DND-41 (cell line): ENCODE results near the gene NTM.

ENCODE experiments used
- ATAC-seq: fragments of 200-7000 bp; cut with Tn5 transposase; 3 replicates; pipeline ENCODE4 v1.9.1; 2021; ENCODE audit warnings: low read depth; ENCODE audit not compliant: insufficient read depth
- DNase-seq: peaks from one replicate; pipeline ENCODE4 v3.0.0-alpha.2; 2020
- H2AFZ ChIP-seq: 2 replicates; pipeline ENCODE4 v1.6.0; 2012; ENCODE audit warnings: low read depth, low read length
- H3K27ac ChIP-seq: 2 replicates; pipeline ENCODE4 v1.5.1; 2012; ENCODE audit warnings: low read length, inconsistent platforms
- H3K27me3 ChIP-seq: fragments of 200-600 bp; sonication (generic); 2 replicates; pipeline ENCODE4 v1.6.0; 2012; ENCODE audit warnings: low read length, mild to moderate bottlenecking, inconsistent platforms; ENCODE audit not compliant: insufficient read depth, poor library complexity
- H3K36me3 ChIP-seq: 2 replicates; pipeline ENCODE4 v1.5.1; 2012; ENCODE audit warnings: low read length, inconsistent platforms; ENCODE audit not compliant: insufficient read depth
- H3K4me1 ChIP-seq: 2 replicates; pipeline ENCODE4 v1.5.1; 2012; ENCODE audit warnings: mild to moderate bottlenecking, low read length; ENCODE audit not compliant: insufficient read depth
- H3K4me2 ChIP-seq: 2 replicates; pipeline ENCODE4 v1.6.0; 2012; ENCODE audit warnings: mild to moderate bottlenecking, moderate library complexity, low read length, inconsistent platforms; ENCODE audit not compliant: insufficient read depth
- H3K4me3 ChIP-seq, 2 experiments: fragments of 200-600 bp in 1 of 2; shearing (Covaris generic) in 1 of 2; 2 replicates each; pipeline ENCODE4 v1.5.1; 2012 to 2016; ENCODE audit warnings: inconsistent platforms in 2 of 2, low read length in 2 of 2, mild to moderate bottlenecking in 2 of 2, low read depth in 1 of 2, moderate library complexity in 1 of 2
- H3K79me2 ChIP-seq: 2 replicates; pipeline ENCODE4 v1.6.0; 2012; ENCODE audit warnings: low read length, inconsistent platforms; ENCODE audit not compliant: insufficient read depth
- H3K9ac ChIP-seq: 2 replicates; pipeline ENCODE4 v1.6.0; 2012; ENCODE audit warnings: low read depth, mild to moderate bottlenecking, inconsistent platforms, low read length, moderate library complexity
- H3K9me3 ChIP-seq: 2 replicates; pipeline ENCODE4 v1.5.1; 2012; ENCODE audit warnings: low read length, moderate library complexity, mild to moderate bottlenecking, inconsistent platforms; ENCODE audit not compliant: insufficient read depth, severe bottlenecking
- H4K20me1 ChIP-seq: 2 replicates; pipeline ENCODE4 v1.6.0; 2012; ENCODE audit warnings: low read length; ENCODE audit not compliant: insufficient read depth
- EZH2 ChIP-seq: IDR thresholded peaks from 3 replicates; pipeline ENCODE4 v1.6.1; 2012; ENCODE audit warnings: borderline replicate concordance, low read depth, mild to moderate bottlenecking, moderate library complexity, low read length, inconsistent platforms; ENCODE audit not compliant: severe bottlenecking
- TF ChIP-seq, protein P1 (sequence below): IDR thresholded peaks from 2 replicates; pipeline ENCODE4 v1.5.1; 2012; ENCODE audit warnings: borderline replicate concordance, low read length, moderate library complexity, mild to moderate bottlenecking; ENCODE audit not compliant: poor library complexity, severe bottlenecking; ENCODE audit errors: extremely low read depth

The NTM gene

DNA sequence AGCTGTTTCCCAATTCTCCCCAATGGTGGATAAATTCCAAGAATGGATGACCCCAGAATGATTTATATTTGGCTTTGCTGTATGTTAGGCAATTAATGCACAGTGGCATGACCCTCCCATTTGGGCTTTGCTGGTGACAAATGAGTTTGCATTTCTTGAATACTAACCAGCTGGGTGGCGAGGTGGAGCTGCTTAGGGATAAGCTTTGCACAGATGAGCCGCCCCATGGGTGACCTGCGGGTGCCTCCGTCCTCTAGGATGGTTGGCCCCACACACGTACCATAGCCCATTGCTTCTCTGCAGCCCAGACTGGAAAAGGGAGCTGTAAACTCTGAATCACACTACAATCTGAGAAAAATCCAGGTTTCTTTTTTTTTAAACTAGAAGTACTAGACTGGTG is 94.6 kb downstream of the NTM start:
- H4K20me1 ChIP-seq: no peaks in the 10 kb centered on the region
- H2AFZ ChIP-seq: no peak overlapping the region
- H3K4me2 ChIP-seq: no peak overlapping the region
- no peak for TF ChIP-seq EZH2
- TF ChIP-seq, protein P1, sequence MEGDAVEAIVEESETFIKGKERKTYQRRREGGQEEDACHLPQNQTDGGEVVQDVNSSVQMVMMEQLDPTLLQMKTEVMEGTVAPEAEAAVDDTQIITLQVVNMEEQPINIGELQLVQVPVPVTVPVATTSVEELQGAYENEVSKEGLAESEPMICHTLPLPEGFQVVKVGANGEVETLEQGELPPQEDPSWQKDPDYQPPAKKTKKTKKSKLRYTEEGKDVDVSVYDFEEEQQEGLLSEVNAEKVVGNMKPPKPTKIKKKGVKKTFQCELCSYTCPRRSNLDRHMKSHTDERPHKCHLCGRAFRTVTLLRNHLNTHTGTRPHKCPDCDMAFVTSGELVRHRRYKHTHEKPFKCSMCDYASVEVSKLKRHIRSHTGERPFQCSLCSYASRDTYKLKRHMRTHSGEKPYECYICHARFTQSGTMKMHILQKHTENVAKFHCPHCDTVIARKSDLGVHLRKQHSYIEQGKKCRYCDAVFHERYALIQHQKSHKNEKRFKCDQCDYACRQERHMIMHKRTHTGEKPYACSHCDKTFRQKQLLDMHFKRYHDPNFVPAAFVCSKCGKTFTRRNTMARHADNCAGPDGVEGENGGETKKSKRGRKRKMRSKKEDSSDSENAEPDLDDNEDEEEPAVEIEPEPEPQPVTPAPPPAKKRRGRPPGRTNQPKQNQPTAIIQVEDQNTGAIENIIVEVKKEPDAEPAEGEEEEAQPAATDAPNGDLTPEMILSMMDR: no peak
- H3K9ac ChIP-seq: no peak overlapping the region
- H3K79me2 ChIP-seq: no peaks in the 10 kb centered on the region
- H3K9me3 ChIP-seq: no peaks in the 10 kb centered on the region
- no peaks in the 10 kb centered on the region for H3K36me3 ChIP-seq
- no peak overlapping the region for H3K27ac ChIP-seq
- H3K27me3 ChIP-seq: peaks cover 21% of the 10 kb centered on the region
- DNase-seq: no peak
- no peak for ATAC-seq
- no peaks in the 10 kb centered on the region for H3K4me1 ChIP-seq
- no peak overlapping the region for H3K4me3 ChIP-seq

DNA sequence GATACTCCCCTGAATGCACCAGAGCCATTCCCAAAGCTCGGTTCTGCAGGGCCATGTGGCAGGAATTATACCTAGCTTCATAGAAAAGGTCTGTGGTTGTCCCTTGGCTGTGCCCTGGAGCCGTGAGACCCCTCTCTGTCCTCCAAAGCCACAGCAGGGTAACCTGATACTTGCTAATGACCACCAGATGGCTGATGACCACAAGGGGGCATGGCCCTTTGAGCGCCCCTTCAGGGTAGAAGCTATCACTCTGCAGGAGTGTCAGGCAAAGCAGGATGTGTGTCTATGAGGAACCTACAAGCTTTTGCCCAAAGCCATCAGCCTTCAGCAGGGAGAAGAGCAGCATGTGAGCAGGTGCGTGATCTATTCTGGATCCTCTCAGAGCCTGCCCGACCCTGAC is 95.3 kb downstream of the NTM start:
- Histone ChIP-seq H2AFZ (no peak overlapping the region), H4K20me1 (no peaks in the 10 kb centered on the region), H3K4me3 (no peak overlapping the region), H3K36me3 (no peaks in the 10 kb centered on the region), H3K27me3 (peaks cover 21% of the 10 kb centered on the region), H3K27ac (no peak overlapping the region), H3K79me2 (no peaks in the 10 kb centered on the region), H3K9me3 (no peaks in the 10 kb centered on the region), H3K4me2 (no peak overlapping the region), H3K4me1 (no peaks in the 10 kb centered on the region), H3K9ac (no peak overlapping the region)
- ATAC-seq (no peak), DNase-seq (no peak)
- TF ChIP-seq EZH2: no peak

DNA sequence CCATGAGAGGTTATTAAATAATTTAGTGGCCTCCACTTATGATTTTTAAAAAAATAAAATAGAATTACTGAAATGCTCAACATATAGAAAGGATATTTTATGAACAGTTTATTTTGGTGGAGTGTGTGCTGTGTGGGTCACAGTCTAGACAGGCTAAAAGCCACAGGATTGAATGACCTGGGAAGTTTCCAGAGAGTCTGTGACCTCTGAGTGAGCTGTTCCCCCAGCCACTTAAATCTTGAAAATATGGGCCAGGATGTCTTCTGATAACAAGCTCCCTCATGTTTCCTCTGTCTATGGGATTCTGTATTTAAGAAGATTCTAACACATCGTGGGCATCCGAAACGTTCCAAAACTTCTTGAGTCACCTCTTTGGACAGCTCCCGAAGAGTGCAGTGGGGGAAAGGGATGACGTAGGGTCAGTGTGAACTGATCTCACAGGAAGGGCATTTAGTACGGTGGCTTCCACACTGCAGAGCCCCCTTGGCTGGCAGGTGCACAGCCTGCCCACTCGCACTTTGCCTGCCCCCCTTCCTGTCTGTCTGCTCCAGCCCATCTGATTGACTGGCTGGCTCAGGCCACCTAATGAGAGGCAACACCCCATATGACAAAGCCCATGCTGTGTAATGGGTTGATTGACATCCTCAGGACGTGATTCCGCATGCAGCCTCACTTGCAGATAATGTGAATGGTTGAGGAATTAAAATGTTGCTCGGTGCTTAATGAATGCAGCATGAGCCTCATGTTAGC is 97.4 kb downstream of the NTM start:
- Histone ChIP-seq H3K27me3 (peaks cover 21% of the 10 kb centered on the region), H3K4me3 (no peak overlapping the region), H3K27ac (no peak overlapping the region), H4K20me1 (no peaks in the 10 kb centered on the region), H3K4me2 (no peak overlapping the region), H3K36me3 (no peaks in the 10 kb centered on the region), H2AFZ (no peak overlapping the region), H3K9ac (no peak overlapping the region), H3K9me3 (no peaks in the 10 kb centered on the region), H3K4me1 (no peaks in the 10 kb centered on the region), H3K79me2 (no peaks in the 10 kb centered on the region)
- no peak for DNase-seq
- TF ChIP-seq EZH2: no peak
- TF ChIP-seq, protein P1: no peak
- no peak for ATAC-seq

DNA sequence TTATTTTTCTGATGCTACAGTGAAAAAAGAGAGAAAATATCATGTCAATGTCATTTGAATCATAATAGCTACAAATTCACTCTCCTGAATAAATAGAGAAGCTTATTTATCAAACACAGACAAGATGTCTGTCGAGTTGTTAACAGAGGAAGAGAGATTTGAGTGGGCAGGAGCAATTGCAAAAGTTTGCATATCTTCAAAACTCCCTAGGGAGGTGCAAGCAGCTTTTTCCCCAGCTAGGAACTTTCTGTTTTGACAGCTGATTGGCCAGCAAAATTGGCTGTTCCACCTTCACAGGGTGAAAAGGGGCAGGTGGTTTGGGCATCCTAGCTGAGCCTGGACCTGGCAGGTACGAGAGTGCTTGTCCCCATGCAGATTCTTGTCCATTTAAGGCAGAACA is 98.2 kb downstream of the NTM start:
- H3K4me1 ChIP-seq: no peaks in the 10 kb centered on the region
- no peak overlapping the region for H3K4me2 ChIP-seq
- H3K9me3 ChIP-seq: no peaks in the 10 kb centered on the region
- H4K20me1 ChIP-seq: no peaks in the 10 kb centered on the region
- H3K36me3 ChIP-seq: no peaks in the 10 kb centered on the region
- no peak overlapping the region for H3K4me3 ChIP-seq
- DNase-seq (no peak), ATAC-seq (no peak)
- H2AFZ ChIP-seq: no peak overlapping the region
- H3K9ac ChIP-seq: no peak overlapping the region
- no peak overlapping the region for H3K27ac ChIP-seq
- TF ChIP-seq EZH2: no peak
- TF ChIP-seq, protein P1: no peak
- H3K27me3 ChIP-seq: peaks cover 21% of the 10 kb centered on the region
- H3K79me2 ChIP-seq: no peaks in the 10 kb centered on the region
